H1 (cell line): ENCODE measurements around the gene OR2T4. TPM values are rescaled to one million over a fixed set of nuclear protein-coding genes. Genes with fewer than 3 reads are reported as not detected.

Experiments used
- CTCF ChIA-PET: fragments of 300-600 bp; sonication (Branson Sonifier 250); formaldehyde crosslinking; loops from one replicate; lab custom pipeline; 2021; ENCODE audit not compliant: partially characterized antibody; lab: Charles Lee
- POLR2A ChIA-PET: fragments of 300-600 bp; sonication (Branson Sonifier 250); formaldehyde crosslinking; loops from one replicate; lab custom pipeline; 2021; ENCODE audit warnings: inconsistent platforms; ENCODE audit not compliant: partially characterized antibody; lab: Charles Lee
- DNase-seq, 2 experiments: peaks; one replicate each; pipeline versions ENCODE4 v3.0.0 to v3.0.0-alpha.2; 2010 to 2022; ENCODE audit warnings: low spot score in 2 of 2, low read depth in 1 of 2, mixed read lengths in 1 of 2
- FAIRE-seq: peaks from 2 replicates; lab custom pipeline; 2011; peaks lifted over from hg19 to GRCh38; lab: Jason Lieb, UNC
- H2AFZ ChIP-seq: 2 replicates; pipeline ENCODE4 v1.8.1; 2012; ENCODE audit warnings: low read length, inconsistent platforms
- H2AK5ac ChIP-seq: 2 replicates; pipeline ENCODE4 v1.6.1; 2013; ENCODE audit warnings: low read depth, low read length
- H2BK120ac ChIP-seq: replicated peaks from 2 replicates; pipeline ENCODE3; 2013; ENCODE audit warnings: low read depth, low read length, inconsistent platforms
- H2BK12ac ChIP-seq: 2 replicates; pipeline ENCODE4 v1.6.1; 2013; ENCODE audit warnings: low read depth, low read length
- H2BK15ac ChIP-seq: 2 replicates; pipeline ENCODE4 v1.6.1; 2013; ENCODE audit warnings: low read length
- H2BK20ac ChIP-seq: 2 replicates; pipeline ENCODE4 v1.6.1; 2013; ENCODE audit warnings: low read length
- H2BK5ac ChIP-seq: 2 replicates; pipeline ENCODE4 v1.6.1; 2013; ENCODE audit warnings: low read depth, low read length
- H3K14ac ChIP-seq: 2 replicates; pipeline ENCODE4 v1.6.1; 2013; ENCODE audit warnings: inconsistent platforms; ENCODE audit not compliant: insufficient read length
- H3K18ac ChIP-seq: 2 replicates; pipeline ENCODE4 v1.6.1; 2013; ENCODE audit warnings: low read length; ENCODE audit errors: extremely low read depth
- H3K23ac ChIP-seq: 2 replicates; pipeline ENCODE4 v1.6.1; 2013; ENCODE audit warnings: inconsistent platforms; ENCODE audit not compliant: insufficient read length
- H3K23me2 ChIP-seq: 2 replicates; pipeline ENCODE4 v1.6.1; 2013; ENCODE audit warnings: low read depth, low read length
- H3K27ac ChIP-seq: 2 replicates; pipeline ENCODE4 v1.6.1; 2011; ENCODE audit warnings: low read depth, low read length, inconsistent platforms
- H3K27me3 ChIP-seq, 4 experiments: replicated peaks in 1 of 4; 1 replicate in 1 of 4; 2 replicates in 3 of 4; pipeline versions ENCODE4 v1.6.1 to v1.8.1; 2011 to 2013; ENCODE audit warnings: low read length in 3 of 4, mild to moderate bottlenecking in 3 of 4, inconsistent platforms in 2 of 4, mixed read lengths in 2 of 4, moderate library complexity in 1 of 4; ENCODE audit not compliant: control insufficient read depth in 3 of 4, insufficient read depth in 3 of 4; ENCODE audit errors: extremely low read depth in 1 of 4
- H3K36me3 ChIP-seq, 4 experiments: 2 replicates each; pipeline versions ENCODE4 v1.6.1 to v1.8.1; 2011 to 2013; ENCODE audit warnings: mild to moderate bottlenecking in 4 of 4, low read length in 3 of 4, moderate library complexity in 2 of 4, control low read depth in 1 of 4, inconsistent platforms in 1 of 4; ENCODE audit not compliant: insufficient read depth in 4 of 4, control insufficient read depth in 2 of 4
- H3K4ac ChIP-seq: replicated peaks from 2 replicates; pipeline ENCODE3; 2013; ENCODE audit warnings: low read length, low read depth, mixed read lengths, inconsistent platforms; ENCODE audit not compliant: insufficient read length
- H3K4me1 ChIP-seq, 4 experiments: replicated peaks in 1 of 4; 1 replicate in 1 of 4; 2 replicates in 3 of 4; pipeline versions ENCODE4 v1.6.1 to v1.8.1; 2011 to 2013; ENCODE audit warnings: low read length in 3 of 4, inconsistent platforms in 2 of 4, mixed read lengths in 1 of 4; ENCODE audit not compliant: insufficient read depth in 4 of 4, control insufficient read depth in 3 of 4
- H3K4me2 ChIP-seq, 2 experiments: 2 replicates each; pipeline versions ENCODE4 v1.6.1 to v1.8.1; 2011 to 2013; ENCODE audit warnings: low read depth in 2 of 2, low read length in 2 of 2, control low read depth in 1 of 2, inconsistent platforms in 1 of 2, mild to moderate bottlenecking in 1 of 2; ENCODE audit not compliant: insufficient read depth in 1 of 2
- H3K4me3 ChIP-seq, 4 experiments: fragments of 200-600, 300-600 bp in 1 of 4; sonication (generic), shearing (Covaris generic), sonication (Bioruptor Twin) in 1 of 4; 2 replicates each; pipeline versions ENCODE4 v1.5.1 to v1.8.1; 2011 to 2016; ENCODE audit warnings: low read length in 4 of 4, low read depth in 3 of 4, control low read depth in 2 of 4, inconsistent platforms in 2 of 4, mild to moderate bottlenecking in 2 of 4, mixed read lengths in 1 of 4, moderate library complexity in 1 of 4; ENCODE audit not compliant: insufficient read depth in 2 of 4; ENCODE audit errors: extremely low read depth in 1 of 4
- H3K56ac ChIP-seq: replicated peaks from 2 replicates; pipeline ENCODE3; 2013; ENCODE audit warnings: low read depth, mild to moderate bottlenecking, mixed read lengths, low read length, inconsistent platforms; ENCODE audit not compliant: insufficient read length
- H3K79me1 ChIP-seq: 2 replicates; pipeline ENCODE4 v1.6.1; 2013; ENCODE audit warnings: low read depth, low read length, control low read depth
- H3K79me2 ChIP-seq, 2 experiments: 2 replicates each; pipeline versions ENCODE4 v1.6.1 to v1.8.1; 2012 to 2013; ENCODE audit warnings: low read length in 2 of 2, mild to moderate bottlenecking in 2 of 2, inconsistent platforms in 1 of 2; ENCODE audit not compliant: insufficient read depth in 2 of 2, control insufficient read depth in 1 of 2
- H3K9ac ChIP-seq, 4 experiments: replicated peaks in 1 of 4; 1 replicate in 1 of 4; 2 replicates in 3 of 4; pipeline versions ENCODE4 v1.6.1 to v1.8.1; 2011 to 2013; ENCODE audit warnings: low read depth in 3 of 4, low read length in 3 of 4, control low read depth in 2 of 4, mild to moderate bottlenecking in 2 of 4, moderate library complexity in 2 of 4, inconsistent platforms in 1 of 4; ENCODE audit errors: extremely low read depth in 1 of 4
- H3K9me3 ChIP-seq, 2 experiments: 2 replicates each; pipeline versions ENCODE4 v1.6.1 to v1.8.1; 2012 to 2013; ENCODE audit warnings: mild to moderate bottlenecking in 2 of 2, moderate library complexity in 2 of 2, control low read depth in 1 of 2, inconsistent platforms in 1 of 2, low read depth in 1 of 2, low read length in 1 of 2, mixed read lengths in 1 of 2; ENCODE audit not compliant: insufficient read depth in 2 of 2
- H4K20me1 ChIP-seq, 2 experiments: replicated peaks in 1 of 2; 2 replicates each; pipeline versions ENCODE3 to v1.8.1; 2011 to 2013; ENCODE audit warnings: inconsistent platforms in 2 of 2, low read length in 2 of 2, mild to moderate bottlenecking in 1 of 2; ENCODE audit not compliant: insufficient read depth in 2 of 2, control insufficient read depth in 1 of 2
- H4K5ac ChIP-seq: 2 replicates; pipeline ENCODE4 v1.6.1; 2013; ENCODE audit warnings: low read length, low read depth, mixed read lengths, inconsistent platforms; ENCODE audit not compliant: insufficient read length
- H4K8ac ChIP-seq: 2 replicates; pipeline ENCODE4 v1.8.0; 2013; ENCODE audit warnings: mild to moderate bottlenecking, moderate library complexity, low read length, inconsistent platforms; ENCODE audit not compliant: insufficient read depth; ENCODE audit errors: extremely low read depth
- H4K91ac ChIP-seq: replicated peaks from 2 replicates; pipeline ENCODE3; 2013; ENCODE audit warnings: low read length, mixed read lengths, inconsistent platforms; ENCODE audit not compliant: insufficient read length
- BRCA1 ChIP-seq: IDR thresholded peaks from 2 replicates; pipeline ENCODE4 v1.6.1; 2012; ENCODE audit warnings: low read depth, low read length, improper control_type of control experiment
- CREB1 ChIP-seq: IDR thresholded peaks from 2 replicates; pipeline ENCODE4 v1.6.1; 2012; ENCODE audit warnings: inconsistent platforms
- EP300 ChIP-seq, 2 experiments: IDR thresholded peaks; 1 replicate in 1 of 2; 2 replicates in 1 of 2; pipeline ENCODE4 v1.6.1; 2011 to 2012; ENCODE audit warnings: low read depth in 2 of 2, low read length in 2 of 2, mild to moderate bottlenecking in 2 of 2, borderline replicate concordance in 1 of 2, inconsistent platforms in 1 of 2, moderate library complexity in 1 of 2
- GABPA ChIP-seq: IDR thresholded peaks from 2 replicates; pipeline ENCODE4 v1.6.1; 2011; ENCODE audit warnings: mild to moderate bottlenecking, low read length, moderate library complexity, borderline replicate concordance; ENCODE audit not compliant: insufficient read depth
- POLR2A ChIP-seq, 2 experiments: IDR thresholded peaks; 1 replicate in 1 of 2; 2 replicates in 1 of 2; pipeline ENCODE4 v1.6.1; 2011; ENCODE audit warnings: low read depth in 2 of 2, low read length in 2 of 2, mild to moderate bottlenecking in 2 of 2; ENCODE audit errors: control extremely low read depth in 1 of 2
- RBBP5 ChIP-seq: IDR thresholded peaks from 2 replicates; pipeline ENCODE4 v1.7.1; 2012; ENCODE audit warnings: low read depth, mild to moderate bottlenecking, inconsistent platforms, low read length, moderate library complexity, borderline replicate concordance
- SIN3A ChIP-seq, 2 experiments: IDR thresholded peaks in 1 of 2; conservative IDR thresholded peaks in 1 of 2; 2 replicates each; pipeline ENCODE4 v1.6.1; 2011 to 2012; ENCODE audit warnings: low read length in 2 of 2, improper control_type of control experiment in 1 of 2, low read depth in 1 of 2, mild to moderate bottlenecking in 1 of 2
- TAF7 ChIP-seq: optimal IDR thresholded peaks from 2 replicates; pipeline ENCODE3; 2011; ENCODE audit warnings: low read depth, mild to moderate bottlenecking, inconsistent platforms, low read length, moderate library complexity, borderline replicate concordance
- WGBS, 2 experiments: shearing (Covaris generic) in 1 of 2; methylation state at CpG; one replicate each; pipeline versions ENCODE4 v1.1.6 to v1.1.7; 2013 to 2015; ENCODE audit warnings: low lambda C conversion rate in 2 of 2, mixed read lengths in 2 of 2, inconsistent platforms in 1 of 2, low coverage in 1 of 2, missing lambda C conversion rate in 1 of 2; ENCODE audit not compliant: insufficient replicate concordance in 2 of 2, insufficient coverage in 1 of 2, insufficient read length in 1 of 2; ENCODE audit errors: extremely low coverage in 1 of 2, missing lambda C conversion rate in 1 of 2; 5-methylcytosine and 5-hydroxymethylcytosine counted together
- polyA plus RNA-seq, 7 experiments: library from polyadenylated mRNA; depleted of rRNA in 3 of 7; stranded (reverse) in 5 of 7; unstranded in 2 of 7; fragments of >200 nt in 5 of 7; fragments of 200-250 nt in 2 of 7; gene quantifications; 1 replicate in 5 of 7; 2 replicates in 1 of 7; 4 replicates in 1 of 7; pipeline versions ENCODE4 v1.2.1 to v1.2.3, GENCODE V29; 2011 to 2013; ENCODE audit warnings: missing spikeins in 2 of 7, mixed read lengths in 2 of 7
- total RNA-seq: library from RNA; stranded (reverse); fragmentation: NEBNext Ultra II Directional; extraction: Animal tissue kit (Norgen Biotek cat#: 25700); gene quantifications from 2 replicates; pipeline ENCODE4 v1.2.1, GENCODE V29; 2021
- TF ChIP-seq, protein P1 (sequence below), 3 experiments: IDR thresholded peaks; 1 replicate in 2 of 3; 2 replicates in 1 of 3; pipeline versions ENCODE4 v1.5.1 to v1.6.1; 2011; ENCODE audit warnings: low read length in 3 of 3, mild to moderate bottlenecking in 3 of 3, inconsistent platforms in 2 of 3, low read depth in 1 of 3, moderate library complexity in 1 of 3; ENCODE audit not compliant: insufficient read depth in 1 of 3; ENCODE audit errors: control extremely low read depth in 1 of 3
- TF ChIP-seq, protein P2 (sequence below): IDR thresholded peaks from 2 replicates; pipeline ENCODE4 v1.6.1; 2012; ENCODE audit warnings: inconsistent platforms

The OR2T4 gene
- total and polyA plus RNA-seq, 2 of the 8 experiments (the other 6 are each of a cell fraction or from before 2014, with no cell fraction given): not detected

DNA sequence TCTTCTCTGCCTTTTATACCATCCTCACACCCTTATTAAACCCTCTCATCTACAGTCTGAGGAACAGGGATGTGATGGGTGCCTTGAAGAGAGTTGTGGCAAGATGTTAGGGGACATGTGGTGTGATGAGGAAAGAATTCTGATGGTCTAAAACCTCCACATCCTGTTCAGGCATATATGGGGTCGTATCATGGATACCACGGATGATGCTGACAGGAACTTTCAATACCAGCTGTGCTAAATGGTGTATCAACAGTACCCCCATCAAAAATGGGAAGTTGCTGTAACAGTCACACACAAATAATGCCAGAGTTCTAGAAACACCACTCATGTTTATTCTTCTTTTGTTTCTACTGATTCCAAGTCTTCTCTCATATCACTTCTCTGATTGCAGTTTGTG is 27.0 kb downstream of the OR2T4 start:
- H3K9ac ChIP-seq: no peak overlapping the region
- H3K9me3 ChIP-seq: peaks cover 75 to 83% of the 10 kb centered on the region in 2 experiments
- WGBS, 2 experiments: 79% methylated on average over 2 of the region's 2 CpGs; no CpG with 5 or more reads in 1 of the 2 experiments
- H3K4ac ChIP-seq: no peak overlapping the region
- no peaks in the 10 kb centered on the region for H3K79me2 ChIP-seq
- H3K18ac ChIP-seq: no peak overlapping the region
- H2BK120ac ChIP-seq: no peak overlapping the region
- H2BK15ac ChIP-seq: no peak overlapping the region
- no peak overlapping the region for H3K14ac ChIP-seq
- no peak overlapping the region for H4K5ac ChIP-seq
- no peaks in the 10 kb centered on the region for H4K20me1 ChIP-seq
- H4K91ac ChIP-seq: no peak overlapping the region
- H3K4me1 ChIP-seq: no peaks in the 10 kb centered on the region
- H3K27ac ChIP-seq: no peak overlapping the region
- H3K27me3 ChIP-seq: no peaks in the 10 kb centered on the region
- ChIA-PET POLR2A (no interaction called here), CTCF (no interaction called here)
- no peak overlapping the region for H3K56ac ChIP-seq
- no peaks in the 10 kb centered on the region for H3K23me2 ChIP-seq
- FAIRE-seq (no peak), DNase-seq (no peak)
- H2BK20ac ChIP-seq: no peak overlapping the region
- H2AK5ac ChIP-seq: no peak overlapping the region
- no peaks in the 10 kb centered on the region for H3K79me1 ChIP-seq
- no peak overlapping the region for H3K23ac ChIP-seq
- no peak overlapping the region for H3K4me2 ChIP-seq
- no peak overlapping the region for H2AFZ ChIP-seq
- no peak overlapping the region for H2BK12ac ChIP-seq
- H3K4me3 ChIP-seq: no peak overlapping the region
- H2BK5ac ChIP-seq: no peak overlapping the region
- no peak overlapping the region for H4K8ac ChIP-seq
- no peaks in the 10 kb centered on the region for H3K36me3 ChIP-seq
- TF ChIP-seq, protein P1, sequence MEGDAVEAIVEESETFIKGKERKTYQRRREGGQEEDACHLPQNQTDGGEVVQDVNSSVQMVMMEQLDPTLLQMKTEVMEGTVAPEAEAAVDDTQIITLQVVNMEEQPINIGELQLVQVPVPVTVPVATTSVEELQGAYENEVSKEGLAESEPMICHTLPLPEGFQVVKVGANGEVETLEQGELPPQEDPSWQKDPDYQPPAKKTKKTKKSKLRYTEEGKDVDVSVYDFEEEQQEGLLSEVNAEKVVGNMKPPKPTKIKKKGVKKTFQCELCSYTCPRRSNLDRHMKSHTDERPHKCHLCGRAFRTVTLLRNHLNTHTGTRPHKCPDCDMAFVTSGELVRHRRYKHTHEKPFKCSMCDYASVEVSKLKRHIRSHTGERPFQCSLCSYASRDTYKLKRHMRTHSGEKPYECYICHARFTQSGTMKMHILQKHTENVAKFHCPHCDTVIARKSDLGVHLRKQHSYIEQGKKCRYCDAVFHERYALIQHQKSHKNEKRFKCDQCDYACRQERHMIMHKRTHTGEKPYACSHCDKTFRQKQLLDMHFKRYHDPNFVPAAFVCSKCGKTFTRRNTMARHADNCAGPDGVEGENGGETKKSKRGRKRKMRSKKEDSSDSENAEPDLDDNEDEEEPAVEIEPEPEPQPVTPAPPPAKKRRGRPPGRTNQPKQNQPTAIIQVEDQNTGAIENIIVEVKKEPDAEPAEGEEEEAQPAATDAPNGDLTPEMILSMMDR (IDR thresholded peaks at IDR 0.05; ENCODE audit: control extremely low read depth in 1 of 3, insufficient read depth in 1 of 3, low read depth in 1 of 3, low read length in 3 of 3): no peak
- TF ChIP-seq BRCA1 (no peak), TAF7 (no peak), CREB1 (no peak), RBBP5 (no peak), POLR2A (IDR thresholded peaks at IDR 0.05; ENCODE audit: control extremely low read depth in 1 of 2, low read depth in 2 of 2, low read length in 2 of 2) (no peak), SIN3A (conservative IDR thresholded peaks at IDR 0.05 in 1 of 2, IDR thresholded peaks at IDR 0.05 in 1 of 2; ENCODE audit: low read depth in 1 of 2, low read length in 2 of 2) (no peak), EP300 (IDR thresholded peaks at IDR 0.05; ENCODE audit: borderline replicate concordance in 1 of 2, low read depth in 2 of 2, low read length in 2 of 2) (no peak), GABPA (no peak)
- TF ChIP-seq, protein P2, sequence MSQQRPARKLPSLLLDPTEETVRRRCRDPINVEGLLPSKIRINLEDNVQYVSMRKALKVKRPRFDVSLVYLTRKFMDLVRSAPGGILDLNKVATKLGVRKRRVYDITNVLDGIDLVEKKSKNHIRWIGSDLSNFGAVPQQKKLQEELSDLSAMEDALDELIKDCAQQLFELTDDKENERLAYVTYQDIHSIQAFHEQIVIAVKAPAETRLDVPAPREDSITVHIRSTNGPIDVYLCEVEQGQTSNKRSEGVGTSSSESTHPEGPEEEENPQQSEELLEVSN: no peak
